ENCODE data around the gene ME3.

The ME3 gene

GRCh38 chr11:86416494-86416893 is 255.9 kb downstream of the ME3 start:
- no peak for DNase-seq

- DNase-seq: no peak
Measured at GRCh38 chr11:86415026-86415425, 257.4 kb downstream of the ME3 start.

- no peak for DNase-seq
Measured at GRCh38 chr11:86414032-86414431, 258.4 kb downstream of the ME3 start.

DNA sequence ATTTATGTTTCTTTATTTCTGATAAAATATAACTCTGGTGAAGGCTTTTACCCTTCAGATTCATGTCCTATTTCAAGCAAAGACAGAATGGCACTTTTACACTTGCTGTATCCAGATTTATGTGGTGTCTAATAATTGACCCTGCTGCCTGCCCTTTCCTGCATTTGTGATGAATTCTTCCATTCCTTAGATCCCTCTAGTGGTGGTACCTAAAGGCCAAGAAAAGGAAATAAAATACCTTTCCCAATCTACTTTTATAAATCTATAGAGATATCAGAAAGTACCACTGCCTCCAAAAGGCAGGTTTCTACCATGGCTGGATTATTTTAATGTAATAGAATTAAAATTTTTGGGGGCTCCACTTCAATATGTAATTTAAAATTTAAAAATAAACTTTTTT is 263.6 kb downstream of the ME3 start:
- no peak for DNase-seq

GRCh38 chr11:86403458-86403857 is 269.0 kb downstream of the ME3 start:
- no peak for DNase-seq

DNA sequence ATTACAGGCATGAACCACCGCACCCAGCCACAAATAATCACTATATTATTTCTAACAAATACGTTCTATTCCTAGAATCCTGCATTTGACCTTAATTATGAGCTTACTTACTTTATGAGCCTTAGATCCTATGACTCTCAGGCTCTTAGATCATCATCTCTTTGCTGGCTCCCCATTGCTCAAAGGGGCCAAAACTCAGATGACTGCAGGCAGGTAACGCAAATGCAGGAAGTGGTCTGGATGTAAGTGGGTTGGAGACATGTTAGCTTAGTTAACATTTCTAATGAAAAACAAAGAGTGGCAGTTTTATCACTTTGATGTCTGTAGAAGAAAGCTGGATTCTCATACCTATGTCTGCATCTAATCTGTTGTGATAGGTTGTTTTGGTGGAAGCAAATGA is 274.3 kb downstream of the ME3 start:
- no peak for DNase-seq

GRCh38 chr11:86397351-86397750 is 275.1 kb downstream of the ME3 start:
- no peak for DNase-seq

DNA sequence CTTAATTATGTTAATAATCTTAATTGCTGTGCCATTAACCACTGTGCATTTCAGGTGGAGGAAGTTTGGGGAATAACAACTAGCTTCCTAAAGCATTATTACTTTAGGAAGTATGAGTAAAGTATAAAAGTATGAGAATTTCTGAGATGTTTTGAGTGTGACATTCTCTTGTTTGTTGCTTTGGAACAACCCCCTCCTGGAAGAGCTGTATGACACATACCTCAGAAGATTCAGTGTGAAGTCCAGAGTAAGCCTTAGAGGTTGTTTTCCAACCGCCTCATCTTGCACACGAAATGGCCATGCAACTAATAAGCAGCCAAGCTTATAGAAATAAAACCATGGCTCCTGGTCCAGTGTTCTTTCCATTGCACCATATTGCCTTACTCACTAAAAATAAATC is 276.0 kb downstream of the ME3 start:
- no peak for DNase-seq

- DNase-seq: no peak
Measured at GRCh38 chr11:86395061-86395551, 277.3 kb downstream of the ME3 start.
